H9 (cell line): Measurements from ENCODE around the gene IFNA21. TPM values are rescaled to one million over a fixed set of nuclear protein-coding genes. Genes with fewer than 3 reads are reported as not detected.

Experiments
- DNase-seq: peaks from one replicate; pipeline ENCODE4 v3.0.0-alpha.2; 2017
- H2AFZ ChIP-seq: one replicate; pipeline ENCODE4 v1.6.1; 2013; ENCODE audit warnings: mild to moderate bottlenecking, low read length, control low read depth, moderate library complexity
- H2AK5ac ChIP-seq: 2 replicates; pipeline ENCODE4 v1.6.1; 2013; ENCODE audit warnings: low read length, control low read depth, mixed read lengths; ENCODE audit not compliant: insufficient read length
- H2BK120ac ChIP-seq: one replicate; pipeline ENCODE4 v1.6.1; 2013; ENCODE audit warnings: low read depth, mild to moderate bottlenecking, low read length, control low read depth, inconsistent platforms; ENCODE audit not compliant: poor library complexity, severe bottlenecking
- H2BK12ac ChIP-seq: 2 replicates; pipeline ENCODE4 v1.6.1; 2013; ENCODE audit warnings: low read length, control low read depth, mixed read lengths, low read depth; ENCODE audit not compliant: insufficient read length
- H2BK15ac ChIP-seq: 2 replicates; pipeline ENCODE4 v1.6.1; 2013; ENCODE audit warnings: low read depth, low read length, control low read depth
- H2BK20ac ChIP-seq: one replicate; pipeline ENCODE4 v1.6.1; 2013; ENCODE audit warnings: low read depth, mild to moderate bottlenecking, low read length, control low read depth, inconsistent platforms; ENCODE audit not compliant: poor library complexity, severe bottlenecking
- H2BK5ac ChIP-seq: 2 replicates; pipeline ENCODE4 v1.6.1; 2013; ENCODE audit warnings: low read length, control low read depth, mixed read lengths; ENCODE audit not compliant: insufficient read length
- H3K14ac ChIP-seq: 2 replicates; pipeline ENCODE4 v1.6.1; 2013; ENCODE audit warnings: low read length, control low read depth; ENCODE audit not compliant: insufficient read depth
- H3K18ac ChIP-seq: 2 replicates; pipeline ENCODE4 v1.6.1; 2013; ENCODE audit warnings: low read depth, mild to moderate bottlenecking, mixed read lengths, low read length, control low read depth; ENCODE audit not compliant: insufficient read length
- H3K23ac ChIP-seq: 2 replicates; pipeline ENCODE4 v1.6.1; 2013; ENCODE audit warnings: low read length, control low read depth, mixed read lengths, low read depth; ENCODE audit not compliant: insufficient read length
- H3K23me2 ChIP-seq: 2 replicates; pipeline ENCODE4 v1.6.1; 2013; ENCODE audit warnings: low read depth, mild to moderate bottlenecking, mixed read lengths, low read length, control low read depth; ENCODE audit not compliant: insufficient read length, poor library complexity, severe bottlenecking
- H3K27ac ChIP-seq: 2 replicates; pipeline ENCODE4 v1.5.1; 2013; ENCODE audit warnings: low read length, control low read depth, mixed read lengths, low read depth; ENCODE audit not compliant: insufficient read length
- H3K27me3 ChIP-seq: 2 replicates; pipeline ENCODE4 v1.6.1; 2013; ENCODE audit warnings: low read length, control low read depth, inconsistent platforms; ENCODE audit not compliant: insufficient read depth
- H3K4ac ChIP-seq: 2 replicates; pipeline ENCODE4 v1.6.1; 2013; ENCODE audit warnings: low read depth, mild to moderate bottlenecking, control low read depth, inconsistent platforms, low read length, moderate library complexity
- H3K4me1 ChIP-seq: 2 replicates; pipeline ENCODE4 v1.6.1; 2013; ENCODE audit warnings: low read length, control low read depth, inconsistent platforms; ENCODE audit not compliant: insufficient read depth
- H3K4me2 ChIP-seq: 2 replicates; pipeline ENCODE4 v1.6.1; 2013; ENCODE audit warnings: low read length, control low read depth, mixed read lengths; ENCODE audit not compliant: insufficient read length, insufficient read depth
- H3K56ac ChIP-seq: 2 replicates; pipeline ENCODE4 v1.6.1; 2013; ENCODE audit warnings: low read depth, mild to moderate bottlenecking, mixed read lengths, low read length, control low read depth; ENCODE audit not compliant: insufficient read length
- H3K79me1 ChIP-seq: 2 replicates; pipeline ENCODE4 v1.6.1; 2013; ENCODE audit warnings: low read depth, mild to moderate bottlenecking, moderate library complexity, low read length, control low read depth, inconsistent platforms; ENCODE audit not compliant: insufficient read depth, poor library complexity, severe bottlenecking
- H3K79me2 ChIP-seq: 2 replicates; pipeline ENCODE4 v1.6.1; 2013; ENCODE audit warnings: low read length, control low read depth, inconsistent platforms; ENCODE audit not compliant: insufficient read depth
- H3K9ac ChIP-seq: 2 replicates; pipeline ENCODE4 v1.6.1; 2013; ENCODE audit warnings: low read length, control low read depth, mixed read lengths; ENCODE audit not compliant: insufficient read length; ENCODE audit errors: extremely low read depth
- H3K9me3 ChIP-seq: one replicate; pipeline ENCODE4 v1.6.1; 2013; ENCODE audit warnings: low read depth, low read length, inconsistent platforms; ENCODE audit not compliant: control insufficient read depth
- H3T11ph ChIP-seq: one replicate; pipeline ENCODE4 v1.6.1; 2013; ENCODE audit warnings: mild to moderate bottlenecking, low read length, control low read depth, inconsistent platforms
- H4K20me1 ChIP-seq: one replicate; pipeline ENCODE4 v1.6.1; 2013; ENCODE audit not compliant: control insufficient read depth, insufficient read length, insufficient read depth
- H4K5ac ChIP-seq: 2 replicates; pipeline ENCODE4 v1.6.1; 2013; ENCODE audit warnings: low read depth, mild to moderate bottlenecking, mixed read lengths, low read length, control low read depth; ENCODE audit not compliant: insufficient read length
- H4K8ac ChIP-seq: replicated peaks from 2 replicates; pipeline ENCODE4 v1.6.1; 2013; ENCODE audit warnings: low read length, control low read depth, mixed read lengths, low read depth; ENCODE audit not compliant: insufficient read length
- H4K91ac ChIP-seq: 2 replicates; pipeline ENCODE4 v1.6.1; 2013; ENCODE audit warnings: low read depth, mild to moderate bottlenecking, moderate library complexity, mixed read lengths, low read length, control low read depth; ENCODE audit not compliant: insufficient read length
- H3K27ac Mint-ChIP-seq, 3 experiments: 2 replicates in 2 of 3; 3 replicates in 1 of 3; pipeline ENCODE4 v1.8.0; 2020 to 2021; ENCODE audit warnings: mixed read lengths in 3 of 3, mild to moderate bottlenecking in 1 of 3, moderate library complexity in 1 of 3
- H3K27me3 Mint-ChIP-seq: 2 replicates; pipeline ENCODE4 v1.8.0; 2021; ENCODE audit warnings: low read depth, mild to moderate bottlenecking, moderate library complexity, mixed read lengths
- H3K36me3 Mint-ChIP-seq, 3 experiments: 2 replicates in 2 of 3; 3 replicates in 1 of 3; pipeline ENCODE4 v1.8.0; 2020 to 2021; ENCODE audit warnings: low read depth in 3 of 3, mixed read lengths in 3 of 3; ENCODE audit not compliant: insufficient read depth in 1 of 3
- H3K4me1 Mint-ChIP-seq, 2 experiments: 2 replicates each; pipeline ENCODE4 v1.8.0; 2020; ENCODE audit warnings: mixed read lengths in 2 of 2
- H3K4me3 Mint-ChIP-seq, 2 experiments: 2 replicates in 1 of 2; 3 replicates in 1 of 2; pipeline ENCODE4 v1.8.0; 2020 to 2021; ENCODE audit warnings: mild to moderate bottlenecking in 2 of 2, mixed read lengths in 2 of 2, moderate library complexity in 1 of 2
- H3K9me3 Mint-ChIP-seq, 2 experiments: 2 replicates in 1 of 2; 3 replicates in 1 of 2; pipeline ENCODE4 v1.8.0; 2020; ENCODE audit warnings: mild to moderate bottlenecking in 2 of 2, mixed read lengths in 2 of 2, moderate library complexity in 1 of 2
- WGBS: extraction: QIAGEN DNeasy Blood & Tissue Kit; methylation state at CpG from one replicate; pipeline ENCODE4 v1.1.7; 2013; ENCODE audit warnings: missing lambda C conversion rate, low lambda C conversion rate, mixed read lengths; ENCODE audit not compliant: insufficient read length; ENCODE audit errors: extremely low coverage; 5-methylcytosine and 5-hydroxymethylcytosine counted together
- total RNA-seq: library from RNA; stranded (reverse); gene quantifications from 2 replicates; pipeline ENCODE4 v1.2.1, GENCODE V29; 2021
- TF ChIP-seq, protein P1 (sequence below): fragments of 200-600 bp; sonication (generic); conservative IDR thresholded peaks from 3 replicates; pipeline ENCODE4 v1.8.0; 2021; ENCODE audit warnings: antibody characterized with exemption, mild to moderate bottlenecking

The IFNA21 gene
- total RNA-seq, 1 experiment from 2014 or later, result not detected

DNA sequence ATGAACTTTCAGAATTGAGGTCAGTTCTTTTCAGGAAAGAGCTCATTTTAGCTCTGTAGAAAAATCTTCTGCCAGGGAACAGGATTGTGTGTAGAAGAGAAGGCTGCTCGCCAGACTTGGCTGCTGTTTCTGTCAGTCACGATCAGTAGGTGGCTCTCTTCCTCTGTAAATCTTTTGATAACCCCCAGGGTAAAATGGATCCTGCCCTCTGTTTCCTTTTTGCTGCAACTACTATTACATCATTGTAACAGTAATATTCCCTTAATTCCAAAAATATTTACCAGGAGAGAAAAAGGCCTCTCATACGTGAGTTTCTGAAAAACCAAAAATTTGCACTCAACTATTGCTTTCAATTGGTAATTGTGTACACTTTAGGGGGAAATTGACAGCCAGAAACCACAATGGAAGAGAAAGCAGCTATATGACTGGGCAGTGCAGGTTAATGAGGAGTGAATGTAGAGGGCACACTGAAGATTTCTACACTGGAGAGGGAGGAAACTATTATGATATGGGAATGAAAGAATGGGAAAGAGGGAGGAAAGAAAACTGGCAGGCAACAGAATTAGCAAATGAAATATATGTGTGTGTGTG is 12.3 kb downstream of the IFNA21 start:
- no peak overlapping the region for H3K14ac ChIP-seq
- H2BK12ac ChIP-seq, result no peak overlapping the region
- H2BK120ac ChIP-seq, result no peak overlapping the region
- no peak overlapping the region for H2BK15ac ChIP-seq
- Mint-ChIP-seq H3K4me1 (peaks cover 5 to 6% of the 10 kb centered on the region in 2 experiments; a peak in 3 of 4 replicates), H3K27me3 (no peaks in the 10 kb centered on the region; the same call in 1 of the 2 replicates), H3K4me3 (no peak overlapping the region), H3K36me3 (no peaks in the 10 kb centered on the region), H3K27ac (no peak overlapping the region; a peak in 2 of 7 replicates), H3K9me3 (peaks cover 0 to under 1% of the 10 kb centered on the region in 2 experiments; a peak in 2 of 5 replicates)
- H3K9ac ChIP-seq, result no peak overlapping the region
- H3K18ac ChIP-seq, result no peak overlapping the region
- no peak overlapping the region for H2BK5ac ChIP-seq
- no peak overlapping the region for H4K91ac ChIP-seq
- H2AK5ac ChIP-seq, result no peak overlapping the region
- peak; percentile 46 for DNase-seq
- H3K79me2 ChIP-seq, result no peaks in the 10 kb centered on the region
- no peak overlapping the region for H3K56ac ChIP-seq
- H3K23ac ChIP-seq, result no peak overlapping the region
- WGBS, result no CpG with 5 or more reads among the region's 3 CpGs
- H3K27me3 ChIP-seq, result no peaks in the 10 kb centered on the region
- H3K4ac ChIP-seq, result no peak overlapping the region
- H3K9me3 ChIP-seq, result no peaks in the 10 kb centered on the region
- H4K8ac ChIP-seq, result no peak overlapping the region
- H3K4me1 ChIP-seq, result no peaks in the 10 kb centered on the region; the same call in 1 of the 2 replicates
- H2BK20ac ChIP-seq, result no peak overlapping the region
- no peaks in the 10 kb centered on the region for H3K79me1 ChIP-seq
- H3K4me2 ChIP-seq, result no peak overlapping the region
- H3T11ph ChIP-seq, result no peak overlapping the region
- no peak overlapping the region for H4K5ac ChIP-seq
- no peak overlapping the region for H3K27ac ChIP-seq
- no peaks in the 10 kb centered on the region for H3K23me2 ChIP-seq
- TF ChIP-seq, protein P1, sequence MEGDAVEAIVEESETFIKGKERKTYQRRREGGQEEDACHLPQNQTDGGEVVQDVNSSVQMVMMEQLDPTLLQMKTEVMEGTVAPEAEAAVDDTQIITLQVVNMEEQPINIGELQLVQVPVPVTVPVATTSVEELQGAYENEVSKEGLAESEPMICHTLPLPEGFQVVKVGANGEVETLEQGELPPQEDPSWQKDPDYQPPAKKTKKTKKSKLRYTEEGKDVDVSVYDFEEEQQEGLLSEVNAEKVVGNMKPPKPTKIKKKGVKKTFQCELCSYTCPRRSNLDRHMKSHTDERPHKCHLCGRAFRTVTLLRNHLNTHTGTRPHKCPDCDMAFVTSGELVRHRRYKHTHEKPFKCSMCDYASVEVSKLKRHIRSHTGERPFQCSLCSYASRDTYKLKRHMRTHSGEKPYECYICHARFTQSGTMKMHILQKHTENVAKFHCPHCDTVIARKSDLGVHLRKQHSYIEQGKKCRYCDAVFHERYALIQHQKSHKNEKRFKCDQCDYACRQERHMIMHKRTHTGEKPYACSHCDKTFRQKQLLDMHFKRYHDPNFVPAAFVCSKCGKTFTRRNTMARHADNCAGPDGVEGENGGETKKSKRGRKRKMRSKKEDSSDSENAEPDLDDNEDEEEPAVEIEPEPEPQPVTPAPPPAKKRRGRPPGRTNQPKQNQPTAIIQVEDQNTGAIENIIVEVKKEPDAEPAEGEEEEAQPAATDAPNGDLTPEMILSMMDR, result peak; percentile 57
- H4K20me1 ChIP-seq, result no peaks in the 10 kb centered on the region
- H2AFZ ChIP-seq, result peak overlapping the region; percentile 3
